ENCODE data around the gene GSDME.

GSDME gene

GRCh38 chr7:24701261-24702235 is 55.7 kb downstream of the GSDME start:
- peaks cover 13% of the 10 kb centered on the region for H3K36me3 Mint-ChIP-seq (ENCODE audit: low read depth)
- H3K9me3 Mint-ChIP-seq = no peaks in the 10 kb centered on the region
- H3K27ac Mint-ChIP-seq = no peak overlapping the region
- H3K4me1 Mint-ChIP-seq (ENCODE audit: low read depth) = no peaks in the 10 kb centered on the region
- no peak overlapping the region for H3K4me3 Mint-ChIP-seq
- no peak for DNase-seq
- no peaks in the 10 kb centered on the region for H3K27me3 Mint-ChIP-seq

GRCh38 chr7:24700521-24701260 is 56.6 kb downstream of the GSDME start:
- Mint-ChIP-seq H3K27ac (no peak overlapping the region), H3K36me3 (ENCODE audit: low read depth) (peaks cover 17% of the 10 kb centered on the region), H3K4me1 (ENCODE audit: low read depth) (no peaks in the 10 kb centered on the region), H3K4me3 (no peak overlapping the region), H3K9me3 (no peaks in the 10 kb centered on the region), H3K27me3 (no peaks in the 10 kb centered on the region)
- DNase-seq = no peak

GRCh38 chr7:24698531-24699266 is 58.6 kb downstream of the GSDME start:
- Mint-ChIP-seq H3K4me1 (ENCODE audit: low read depth) (no peaks in the 10 kb centered on the region), H3K36me3 (ENCODE audit: low read depth) (peaks cover 30% of the 10 kb centered on the region), H3K27me3 (no peaks in the 10 kb centered on the region), H3K27ac (no peak overlapping the region), H3K4me3 (no peak overlapping the region), H3K9me3 (no peaks in the 10 kb centered on the region)
- no peak for DNase-seq

GRCh38 chr7:24697416-24697815 is 59.8 kb downstream of the GSDME start:
- no peaks in the 10 kb centered on the region for H3K4me1 Mint-ChIP-seq (ENCODE audit: low read depth)
- no peaks in the 10 kb centered on the region for H3K9me3 Mint-ChIP-seq
- no peaks in the 10 kb centered on the region for H3K27me3 Mint-ChIP-seq
- peaks cover 36% of the 10 kb centered on the region for H3K36me3 Mint-ChIP-seq (ENCODE audit: low read depth)
- no peak overlapping the region for H3K27ac Mint-ChIP-seq
- DNase-seq = no peak
- no peak overlapping the region for H3K4me3 Mint-ChIP-seq

- Mint-ChIP-seq H3K27ac (no peak overlapping the region), H3K36me3 (ENCODE audit: low read depth) (peaks cover 48% of the 10 kb centered on the region)
Measured at GRCh38 chr7:24692592-24692991, 64.7 kb downstream of the GSDME start.

GRCh38 chr7:24690251-24690650 is 67.0 kb downstream of the GSDME start:
- Mint-ChIP-seq H3K36me3 (ENCODE audit: low read depth) (peaks cover 63% of the 10 kb centered on the region), H3K4me1 (ENCODE audit: low read depth) (no peaks in the 10 kb centered on the region), H3K4me3 (no peak overlapping the region), H3K27me3 (no peaks in the 10 kb centered on the region), H3K9me3 (no peaks in the 10 kb centered on the region), H3K27ac (no peak overlapping the region)
- no peak for DNase-seq

More at GRCh38 chr7:24692592-24692991, 64.7 kb downstream of the GSDME start:
- no peak for DNase-seq
- H3K4me1 Mint-ChIP-seq (ENCODE audit: low read depth) = no peaks in the 10 kb centered on the region
- no peaks in the 10 kb centered on the region for H3K27me3 Mint-ChIP-seq
- H3K4me3 Mint-ChIP-seq = no peak overlapping the region
- H3K9me3 Mint-ChIP-seq = no peaks in the 10 kb centered on the region

- Mint-ChIP-seq H3K27me3 (no peaks in the 10 kb centered on the region), H3K27ac (no peak overlapping the region), H3K4me3 (no peak overlapping the region), H3K9me3 (no peaks in the 10 kb centered on the region), H3K4me1 (ENCODE audit: low read depth) (no peaks in the 10 kb centered on the region), H3K36me3 (ENCODE audit: low read depth) (peaks cover 78% of the 10 kb centered on the region)
- no peak for DNase-seq
Measured at GRCh38 chr7:24685708-24686107, 71.6 kb downstream of the GSDME start.

GRCh38 chr7:24670782-24671181 is 86.5 kb downstream of the GSDME start:
- H3K4me3 Mint-ChIP-seq = no peak overlapping the region
- no peak overlapping the region for H3K27ac Mint-ChIP-seq
- DNase-seq = no peak

GRCh38 chr7:24669971-24670591 is 87.2 kb downstream of the GSDME start:
- Mint-ChIP-seq H3K4me1 (ENCODE audit: low read depth) (peaks cover 3% of the 10 kb centered on the region), H3K9me3 (no peaks in the 10 kb centered on the region), H3K36me3 (ENCODE audit: low read depth) (peaks cover 63% of the 10 kb centered on the region), H3K4me3 (no peak overlapping the region), H3K27ac (no peak overlapping the region), H3K27me3 (no peaks in the 10 kb centered on the region)
- DNase-seq = no peak

More at GRCh38 chr7:24670782-24671181, 86.5 kb downstream of the GSDME start:
- Mint-ChIP-seq H3K9me3 (no peaks in the 10 kb centered on the region), H3K27me3 (no peaks in the 10 kb centered on the region), H3K4me1 (ENCODE audit: low read depth) (peaks cover 3% of the 10 kb centered on the region), H3K36me3 (ENCODE audit: low read depth) (peaks cover 57% of the 10 kb centered on the region)

- peaks cover 5% of the 10 kb centered on the region for H3K4me1 Mint-ChIP-seq (ENCODE audit: low read depth)
- H3K9me3 Mint-ChIP-seq = no peaks in the 10 kb centered on the region
- no peak for DNase-seq
Measured at GRCh38 chr7:24668927-24669635, 88.2 kb downstream of the GSDME start.

GRCh38 chr7:24665564-24666294 is 91.5 kb downstream of the GSDME start:
- no peak for DNase-seq
- H3K27ac Mint-ChIP-seq = no peak overlapping the region
- H3K27me3 Mint-ChIP-seq = no peaks in the 10 kb centered on the region
- H3K36me3 Mint-ChIP-seq (ENCODE audit: low read depth) = peaks cover 31% of the 10 kb centered on the region
- no peak overlapping the region for H3K4me3 Mint-ChIP-seq
- no peaks in the 10 kb centered on the region for H3K9me3 Mint-ChIP-seq
- peaks cover 4% of the 10 kb centered on the region for H3K4me1 Mint-ChIP-seq (ENCODE audit: low read depth)

More at GRCh38 chr7:24668927-24669635, 88.2 kb downstream of the GSDME start:
- no peaks in the 10 kb centered on the region for H3K27me3 Mint-ChIP-seq
- H3K4me3 Mint-ChIP-seq = no peak overlapping the region
- H3K27ac Mint-ChIP-seq = no peak overlapping the region
- peaks cover 56% of the 10 kb centered on the region for H3K36me3 Mint-ChIP-seq (ENCODE audit: low read depth)

- H3K36me3 Mint-ChIP-seq (ENCODE audit: low read depth) = peaks cover 29% of the 10 kb centered on the region
- DNase-seq = no peak
- no peaks in the 10 kb centered on the region for H3K9me3 Mint-ChIP-seq
- H3K27me3 Mint-ChIP-seq = no peaks in the 10 kb centered on the region
- H3K4me3 Mint-ChIP-seq = no peak overlapping the region
- peaks cover 9% of the 10 kb centered on the region for H3K4me1 Mint-ChIP-seq (ENCODE audit: low read depth)
- H3K27ac Mint-ChIP-seq = no peak overlapping the region
Measured at GRCh38 chr7:24660546-24660945, 96.7 kb downstream of the GSDME start.

GRCh38 chr7:24659505-24659904 is 97.8 kb downstream of the GSDME start:
- H3K27ac Mint-ChIP-seq = no peak overlapping the region
- H3K27me3 Mint-ChIP-seq = no peaks in the 10 kb centered on the region
- peaks cover 9% of the 10 kb centered on the region for H3K4me1 Mint-ChIP-seq (ENCODE audit: low read depth)
- no peaks in the 10 kb centered on the region for H3K9me3 Mint-ChIP-seq
- H3K36me3 Mint-ChIP-seq (ENCODE audit: low read depth) = peaks cover 25% of the 10 kb centered on the region
- DNase-seq = no peak
- H3K4me3 Mint-ChIP-seq = no peak overlapping the region
